Activated CD8-positive, alpha-beta T cell treated with anti-CD3 and anti-CD28 coated beads for 36 hours (primary cell): ENCODE data around the gene GNB1L. TPM values are rescaled to one million over a fixed set of nuclear protein-coding genes. Genes with fewer than 3 reads are reported as not detected.

Source experiments
- ATAC-seq: fragments of 200-7000 bp; cut with Tn5 transposase; one replicate; pipeline ENCODE4 v1.10.0; 2021; ENCODE audit warnings: mild to moderate bottlenecking, moderate library complexity
- CTCF ChIA-PET: fragments of 350-600 bp; sonication (Branson Sonifier 250); formaldehyde crosslinking; loops from one replicate; lab custom pipeline; 2021; ENCODE audit warnings: antibody characterized with exemption; lab: Charles Lee
- POLR2A ChIA-PET: fragments of 350-600 bp; sonication (Branson Sonifier 250); formaldehyde crosslinking; loops from one replicate; lab custom pipeline; 2021; ENCODE audit warnings: antibody characterized with exemption; lab: Charles Lee
- DNase-seq: peaks from one replicate; pipeline ENCODE4 v3.0.0-alpha.2; 2020
- H3K27ac Mint-ChIP-seq: one replicate; pipeline ENCODE4 v1.8.0; 2021; ENCODE audit warnings: mild to moderate bottlenecking, mixed read lengths
- H3K27me3 Mint-ChIP-seq: one replicate; pipeline ENCODE4 v1.8.0; 2021; ENCODE audit warnings: mixed read lengths
- H3K36me3 Mint-ChIP-seq: one replicate; pipeline ENCODE4 v1.8.0; 2021; ENCODE audit warnings: low read depth, mixed read lengths
- H3K4me1 Mint-ChIP-seq: one replicate; pipeline ENCODE4 v1.8.0; 2021; ENCODE audit warnings: low read depth, mixed read lengths
- H3K4me3 Mint-ChIP-seq: one replicate; pipeline ENCODE4 v1.8.0; 2021; ENCODE audit warnings: mild to moderate bottlenecking, moderate library complexity, mixed read lengths
- H3K9me3 Mint-ChIP-seq: one replicate; pipeline ENCODE4 v1.8.0; 2021; ENCODE audit warnings: mixed read lengths
- intact Hi-C: fragments of 100-400 bp; cut with micrococcal nuclease; formaldehyde crosslinking; loops from one replicate; pipeline ENCODE4 v1.10.0; 2022
- total RNA-seq, 2 experiments: library from RNA; stranded (reverse); gene quantifications; one replicate each; pipeline ENCODE4 v1.2.3, GENCODE V29; 2021
- TF ChIP-seq, protein P1 (sequence below): fragments of 200-600 bp; IDR thresholded peaks from one replicate; pipeline ENCODE4 v1.8.0; 2022; ENCODE audit warnings: antibody characterized with exemption, mild to moderate bottlenecking

Gene GNB1L
- total RNA-seq, 2 experiments from 2014 or later = 16.2 to 17.4 TPM

- CTCF ChIA-PET = no interaction called here
- H3K27ac Mint-ChIP-seq = no peak overlapping the region
- intact Hi-C loops = no loop called here
- ATAC-seq (no peak), DNase-seq (no peak)
- POLR2A ChIA-PET = interaction anchor here (0.6 to 1.4 kb wide), 2 partner anchors 53 to 86 kb away, joined by 3 to 4 read pairs; no protein-coding TSS in a partner anchor
- TF ChIP-seq, protein P1, sequence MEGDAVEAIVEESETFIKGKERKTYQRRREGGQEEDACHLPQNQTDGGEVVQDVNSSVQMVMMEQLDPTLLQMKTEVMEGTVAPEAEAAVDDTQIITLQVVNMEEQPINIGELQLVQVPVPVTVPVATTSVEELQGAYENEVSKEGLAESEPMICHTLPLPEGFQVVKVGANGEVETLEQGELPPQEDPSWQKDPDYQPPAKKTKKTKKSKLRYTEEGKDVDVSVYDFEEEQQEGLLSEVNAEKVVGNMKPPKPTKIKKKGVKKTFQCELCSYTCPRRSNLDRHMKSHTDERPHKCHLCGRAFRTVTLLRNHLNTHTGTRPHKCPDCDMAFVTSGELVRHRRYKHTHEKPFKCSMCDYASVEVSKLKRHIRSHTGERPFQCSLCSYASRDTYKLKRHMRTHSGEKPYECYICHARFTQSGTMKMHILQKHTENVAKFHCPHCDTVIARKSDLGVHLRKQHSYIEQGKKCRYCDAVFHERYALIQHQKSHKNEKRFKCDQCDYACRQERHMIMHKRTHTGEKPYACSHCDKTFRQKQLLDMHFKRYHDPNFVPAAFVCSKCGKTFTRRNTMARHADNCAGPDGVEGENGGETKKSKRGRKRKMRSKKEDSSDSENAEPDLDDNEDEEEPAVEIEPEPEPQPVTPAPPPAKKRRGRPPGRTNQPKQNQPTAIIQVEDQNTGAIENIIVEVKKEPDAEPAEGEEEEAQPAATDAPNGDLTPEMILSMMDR = no peak
- peaks cover 46% of the 10 kb centered on the region for H3K36me3 Mint-ChIP-seq
- H3K27me3 Mint-ChIP-seq = no peaks in the 10 kb centered on the region
- H3K4me1 Mint-ChIP-seq = peaks cover 68% of the 10 kb centered on the region
- H3K9me3 Mint-ChIP-seq = no peaks in the 10 kb centered on the region
- H3K4me3 Mint-ChIP-seq = no peak overlapping the region
These were observed 6.1 kb downstream of the GNB1L start for GRCh38 chr22:19848298-19849224.

DNA sequence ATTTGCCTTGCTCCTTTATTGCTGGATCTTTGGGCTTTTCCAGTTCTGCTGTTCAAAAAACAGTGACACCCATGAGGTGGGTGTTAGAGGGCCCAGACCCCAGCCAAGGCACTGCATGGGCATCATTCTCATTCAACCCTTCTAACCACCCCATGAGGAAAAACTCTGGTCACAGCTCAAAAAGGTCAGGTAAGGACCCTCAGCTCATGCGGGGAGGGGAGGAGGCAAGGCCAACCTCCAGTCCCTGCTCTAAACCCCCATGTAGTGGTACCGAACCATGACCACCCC lies 7.4 kb downstream of the GNB1L start:
- POLR2A ChIA-PET = interaction anchor here (0.8 kb wide), 1 partner anchor 44 kb away, joined by 3 read pairs; no protein-coding TSS in a partner anchor
- H3K36me3 Mint-ChIP-seq = peaks cover 37% of the 10 kb centered on the region

GRCh38 chr22:19846620-19847344 lies 7.9 kb downstream of the GNB1L start:
- Mint-ChIP-seq H3K27ac (no peak overlapping the region), H3K4me3 (no peak overlapping the region), H3K27me3 (no peaks in the 10 kb centered on the region), H3K4me1 (peaks cover 51% of the 10 kb centered on the region), H3K36me3 (peaks cover 31% of the 10 kb centered on the region), H3K9me3 (no peaks in the 10 kb centered on the region)
- ChIA-PET POLR2A (interaction anchor here (0.8 kb wide), 1 partner anchor 45 kb away, joined by 3 read pairs; no protein-coding TSS in a partner anchor), CTCF (interaction anchor here (1.3 kb wide), 1 partner anchor 64 kb away, joined by 3 read pairs; no protein-coding TSS in a partner anchor)
- TF ChIP-seq, protein P1 = no peak
- ATAC-seq (no peak), DNase-seq (no peak)
- intact Hi-C loops = no loop called here

More for the DNA sequence above, 7.4 kb downstream of the GNB1L start:
- intact Hi-C loops = no loop called here
- H3K9me3 Mint-ChIP-seq = no peaks in the 10 kb centered on the region
- H3K4me3 Mint-ChIP-seq = no peak overlapping the region
- H3K27ac Mint-ChIP-seq = no peak overlapping the region
- H3K27me3 Mint-ChIP-seq = no peaks in the 10 kb centered on the region
- CTCF ChIA-PET = no interaction called here
- DNase-seq (no peak), ATAC-seq (no peak)
- peaks cover 56% of the 10 kb centered on the region for H3K4me1 Mint-ChIP-seq
- TF ChIP-seq, protein P1 = no peak

- ATAC-seq = peak; percentile 68
- Mint-ChIP-seq H3K9me3 (no peaks in the 10 kb centered on the region), H3K4me3 (no peak overlapping the region), H3K27me3 (no peaks in the 10 kb centered on the region), H3K27ac (peak overlapping the region; percentile 81), H3K36me3 (peaks cover 24% of the 10 kb centered on the region), H3K4me1 (peaks cover 40% of the 10 kb centered on the region)
- peak; percentile 52 for DNase-seq
- intact Hi-C loops = no loop called here
- ChIA-PET CTCF (interaction anchor here (0.5 to 1.3 kb wide), 5 partner anchors 11 to 738 kb away, joined by 3 to 4 read pairs (median 3); no protein-coding TSS in a partner anchor), POLR2A (interaction anchor here (0.6 to 2.5 kb wide), 4 partner anchors 9 to 112 kb away, joined by 3 to 26 read pairs (median 4); partner anchors contain the start of genes GNB1L and RTL10)
- TF ChIP-seq, protein P1 = no peak
These were observed 9.5 kb downstream of the GNB1L start for GRCh38 chr22:19845054-19845722.
